ENCODE measurements around the gene IL10RA. TPM values are rescaled to one million over a fixed set of nuclear protein-coding genes. Genes with fewer than 3 reads are reported as not detected.

The IL10RA gene
- polyA plus RNA-seq, 3 donors, result 152 to 413 (median 226) TPM

DNA sequence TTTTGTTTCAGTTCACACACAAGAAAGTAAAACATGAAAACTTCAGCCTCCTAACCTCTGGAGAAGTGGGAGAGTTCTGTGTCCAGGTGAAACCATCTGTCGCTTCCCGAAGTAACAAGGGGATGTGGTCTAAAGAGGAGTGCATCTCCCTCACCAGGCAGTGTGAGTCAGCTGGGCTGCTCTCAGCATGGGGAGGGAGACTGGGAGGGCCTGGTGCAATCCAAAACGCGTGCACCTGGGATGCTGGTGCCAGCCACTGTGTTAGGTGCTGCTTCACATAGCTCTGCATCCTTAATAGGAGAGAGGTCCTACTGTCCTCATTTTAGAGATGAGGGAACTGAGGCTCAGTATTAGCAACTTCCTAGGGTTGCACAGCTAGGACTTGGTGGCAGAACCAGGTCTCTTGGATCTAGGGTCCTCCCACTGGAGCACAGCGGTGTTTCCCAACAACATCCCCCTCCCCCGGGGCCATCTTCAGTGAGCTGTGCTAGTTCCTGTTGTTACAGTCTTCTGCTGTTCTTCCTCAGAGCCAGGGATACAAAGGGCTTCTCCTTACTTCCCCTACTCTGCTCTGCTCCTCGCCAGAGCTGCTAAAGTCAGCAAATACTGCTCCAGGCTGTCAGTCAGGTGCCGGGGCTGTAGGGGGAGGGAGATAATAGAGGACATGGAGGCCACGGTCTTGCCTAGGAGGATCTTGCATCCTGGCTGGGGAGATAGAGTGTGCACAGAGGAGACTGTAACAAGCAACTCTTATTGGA, 8.0 kb downstream of the IL10RA start:
- Histone ChIP-seq H3K4me2 (replicated peaks; ENCODE audit: extremely low read depth, low read length, poor library complexity, severe bottlenecking) (peak overlapping the region; percentile 100), H3K79me2 (ENCODE audit: insufficient read depth, low read length) (peaks cover 97% of the 10 kb centered on the region), H3K4me3 (replicated peaks in 1 of 3; ENCODE audit: low read depth in 2 of 3, low read length in 3 of 3) (peak overlapping the region in 1 of 3 experiments; percentile 98), H4K20me1 (ENCODE audit: insufficient read depth, low read length) (peaks cover 98% of the 10 kb centered on the region), H3K36me3 (replicated peaks in 1 of 2; ENCODE audit: control insufficient read depth in 1 of 2, insufficient read depth in 2 of 2, low read length in 2 of 2) (peaks cover 99 to 100% of the 10 kb centered on the region in 2 donors), H3K27ac (ENCODE audit: low read depth in 1 of 2, low read length in 2 of 2) (peak overlapping the region; percentile 62 to 71), H3K27me3 (ENCODE audit: control insufficient read depth in 2 of 2, insufficient read depth in 2 of 2, low read length in 2 of 2) (no peaks in the 10 kb centered on the region), H2AFZ (ENCODE audit: insufficient read depth, low read depth, low read length, poor library complexity, severe bottlenecking) (no peak overlapping the region), H3K4me1 (ENCODE audit: control insufficient read depth in 1 of 2, insufficient read depth in 2 of 2, low read length in 2 of 2) (peaks cover 84 to 100% of the 10 kb centered on the region in 2 donors), H3K9me3 (replicated peaks in 1 of 2; ENCODE audit: control insufficient read depth in 1 of 2, insufficient read depth in 1 of 2, low read length in 2 of 2) (no peaks in the 10 kb centered on the region), H3K9ac (ENCODE audit: insufficient read depth, low read length, poor library complexity, severe bottlenecking) (no peak overlapping the region)
- H3K27ac Mint-ChIP-seq, result peak overlapping the region; percentile 78 to 89 (median 81)
- intact Hi-C loops (cut with micrococcal nuclease), result loop anchor here in 1 of 2 donors (10.0 kb wide), 1 partner anchor 61 kb away; no protein-coding TSS in a partner anchor
- 19% methylated on average over 5 of the region's 9 CpGs for WGBS (ENCODE audit: insufficient coverage)
- no peak for TF ChIP-seq CTCF (IDR thresholded peaks at IDR 0.05)
- H3K9me3 Mint-ChIP-seq, result peaks cover 0 to 6% (median 0%) of the 10 kb centered on the region in 7 donors
- DNase-seq, result peak in 2 of 3 donors; percentile 63
- peaks cover 0 to 2% (median 0%) of the 10 kb centered on the region in 3 donors for H3K27me3 Mint-ChIP-seq (ENCODE audit: low read depth in 3 of 3)
- peaks cover 83% of the 10 kb centered on the region for H3K4me1 Mint-ChIP-seq
- H3K4me3 Mint-ChIP-seq, result peak overlapping the region; percentile 60 to 64
- H3K36me3 Mint-ChIP-seq, result peaks cover 96 to 100% of the 10 kb centered on the region in 2 donors

DNA sequence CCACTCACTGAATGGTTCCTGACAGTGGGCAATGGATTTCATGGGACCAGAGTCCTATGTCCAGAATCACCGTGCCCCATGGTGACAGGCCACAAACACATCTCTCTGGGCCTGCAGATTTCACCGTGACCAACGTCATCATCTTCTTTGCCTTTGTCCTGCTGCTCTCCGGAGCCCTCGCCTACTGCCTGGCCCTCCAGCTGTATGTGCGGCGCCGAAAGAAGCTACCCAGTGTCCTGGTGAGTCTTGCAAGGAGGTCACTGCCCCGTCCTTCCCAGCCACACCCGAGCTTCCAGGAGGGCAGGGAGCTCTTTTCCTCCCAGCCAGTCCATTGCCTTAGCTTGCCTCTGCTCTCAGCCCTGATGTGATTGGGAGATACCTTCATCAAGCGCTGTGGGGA, 9.3 kb downstream of the IL10RA start:
- peaks cover 100% of the 10 kb centered on the region for H4K20me1 ChIP-seq (ENCODE audit: insufficient read depth, low read length)
- H3K4me3 ChIP-seq (replicated peaks in 1 of 3; ENCODE audit: low read depth in 2 of 3, low read length in 3 of 3), result no peak overlapping the region
- peaks cover 0 to 2% (median 0%) of the 10 kb centered on the region in 3 donors for H3K27me3 Mint-ChIP-seq (ENCODE audit: low read depth in 3 of 3)
- peak overlapping the region in 1 of 2 donors; percentile 13 for H3K27ac ChIP-seq (ENCODE audit: low read depth in 1 of 2, low read length in 2 of 2)
- H3K4me1 ChIP-seq (ENCODE audit: control insufficient read depth in 1 of 2, insufficient read depth in 2 of 2, low read length in 2 of 2), result peaks cover 84 to 100% of the 10 kb centered on the region in 2 donors
- peaks cover 99 to 100% of the 10 kb centered on the region in 2 donors for H3K36me3 ChIP-seq (replicated peaks in 1 of 2; ENCODE audit: control insufficient read depth in 1 of 2, insufficient read depth in 2 of 2, low read length in 2 of 2)
- peak overlapping the region in 4 of 7 donors; percentile 8 to 80 (median 62) for H3K27ac Mint-ChIP-seq
- H3K27me3 ChIP-seq (ENCODE audit: control insufficient read depth in 2 of 2, insufficient read depth in 2 of 2, low read length in 2 of 2), result no peaks in the 10 kb centered on the region
- H3K79me2 ChIP-seq (ENCODE audit: insufficient read depth, low read length), result peaks cover 96% of the 10 kb centered on the region
- no peak overlapping the region for H3K9ac ChIP-seq (ENCODE audit: insufficient read depth, low read length, poor library complexity, severe bottlenecking)
- H3K4me2 ChIP-seq (replicated peaks; ENCODE audit: extremely low read depth, low read length, poor library complexity, severe bottlenecking), result no peak overlapping the region
- no peak for DNase-seq
- intact Hi-C loops (cut with micrococcal nuclease), result loop anchor here in 1 of 2 donors (10.0 kb wide), 1 partner anchor 59 kb away; no protein-coding TSS in a partner anchor
- peak overlapping the region in 1 of 2 donors; percentile 15 for H3K4me3 Mint-ChIP-seq
- TF ChIP-seq CTCF (IDR thresholded peaks at IDR 0.05), result no peak
- H3K4me1 Mint-ChIP-seq, result peaks cover 84% of the 10 kb centered on the region
- H3K9me3 ChIP-seq (replicated peaks in 1 of 2; ENCODE audit: control insufficient read depth in 1 of 2, insufficient read depth in 1 of 2, low read length in 2 of 2), result no peaks in the 10 kb centered on the region
- H3K36me3 Mint-ChIP-seq, result peaks cover 96 to 100% of the 10 kb centered on the region in 2 donors
- peaks cover 0 to 6% (median 0%) of the 10 kb centered on the region in 7 donors for H3K9me3 Mint-ChIP-seq
- H2AFZ ChIP-seq (ENCODE audit: insufficient read depth, low read depth, low read length, poor library complexity, severe bottlenecking), result no peak overlapping the region
- 96% methylated on average over 10 of the region's 11 CpGs for WGBS (ENCODE audit: insufficient coverage)
